ENCODE measurements around the gene TMEM247.

DNA sequence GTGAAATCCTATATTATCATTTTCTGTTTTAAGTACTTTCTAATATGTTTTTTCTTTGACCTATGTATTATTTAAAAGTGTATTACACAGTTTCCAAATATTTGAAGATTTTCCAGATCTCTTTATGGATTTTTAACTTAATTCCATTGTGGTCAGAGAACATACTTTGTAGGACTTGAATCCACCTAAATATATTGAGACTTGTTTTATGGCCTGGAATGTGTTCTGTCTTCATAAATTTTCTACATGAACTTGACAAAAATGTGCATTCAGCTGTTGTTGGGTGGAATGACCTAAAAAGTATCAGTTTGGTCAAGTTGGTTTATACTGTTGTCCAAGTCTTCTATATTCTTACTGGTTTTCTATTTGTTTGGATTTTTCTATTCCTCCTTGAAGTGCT is 33.8 kb upstream of the TMEM247 start:
- TF ChIP-seq, protein P1, sequence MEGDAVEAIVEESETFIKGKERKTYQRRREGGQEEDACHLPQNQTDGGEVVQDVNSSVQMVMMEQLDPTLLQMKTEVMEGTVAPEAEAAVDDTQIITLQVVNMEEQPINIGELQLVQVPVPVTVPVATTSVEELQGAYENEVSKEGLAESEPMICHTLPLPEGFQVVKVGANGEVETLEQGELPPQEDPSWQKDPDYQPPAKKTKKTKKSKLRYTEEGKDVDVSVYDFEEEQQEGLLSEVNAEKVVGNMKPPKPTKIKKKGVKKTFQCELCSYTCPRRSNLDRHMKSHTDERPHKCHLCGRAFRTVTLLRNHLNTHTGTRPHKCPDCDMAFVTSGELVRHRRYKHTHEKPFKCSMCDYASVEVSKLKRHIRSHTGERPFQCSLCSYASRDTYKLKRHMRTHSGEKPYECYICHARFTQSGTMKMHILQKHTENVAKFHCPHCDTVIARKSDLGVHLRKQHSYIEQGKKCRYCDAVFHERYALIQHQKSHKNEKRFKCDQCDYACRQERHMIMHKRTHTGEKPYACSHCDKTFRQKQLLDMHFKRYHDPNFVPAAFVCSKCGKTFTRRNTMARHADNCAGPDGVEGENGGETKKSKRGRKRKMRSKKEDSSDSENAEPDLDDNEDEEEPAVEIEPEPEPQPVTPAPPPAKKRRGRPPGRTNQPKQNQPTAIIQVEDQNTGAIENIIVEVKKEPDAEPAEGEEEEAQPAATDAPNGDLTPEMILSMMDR (IDR thresholded peaks at IDR 0.05): no peak
- no peak for TF ChIP-seq POLR2A (IDR thresholded peaks at IDR 0.05)
